ENCODE measurements around the gene APOL3.

DNA sequence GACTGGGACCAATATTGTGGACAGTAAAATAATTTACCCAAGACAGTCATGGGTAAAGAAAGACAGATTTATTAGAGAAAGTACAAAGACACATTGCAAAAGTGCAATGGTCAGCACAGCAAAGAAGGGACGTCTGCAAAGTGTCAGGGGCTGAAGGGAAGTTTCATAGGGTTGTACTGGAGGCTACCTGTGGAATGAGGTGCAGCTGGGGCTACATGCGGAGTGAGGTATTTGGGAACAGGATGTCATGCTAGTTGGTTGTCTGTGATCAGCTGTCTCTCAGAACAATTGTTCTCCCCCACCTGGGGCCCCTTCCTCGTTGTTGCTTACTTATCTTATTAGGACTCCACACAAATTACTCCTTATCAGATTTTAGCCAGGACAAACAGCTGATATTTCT is 11.4 kb upstream of the APOL3 start:
- no peak for TF ChIP-seq POLR2AphosphoS5 (IDR thresholded peaks at IDR 0.05; ENCODE audit: low read depth, low read length)
- TF ChIP-seq TAF1 (IDR thresholded peaks at IDR 0.05; ENCODE audit: borderline replicate concordance, low read depth, low read length), result no peak
- TF ChIP-seq POLR2A (IDR thresholded peaks at IDR 0.05; ENCODE audit: low read depth, low read length), result no peak
